ENCODE measurements around the gene CYB5RL. TPM values are rescaled to one million over a fixed set of nuclear protein-coding genes. Genes with fewer than 3 reads are reported as not detected.

CYB5RL gene
- total RNA-seq, 1 donor from 2014 or later = 6.7 TPM

- Mint-ChIP-seq H3K36me3 (ENCODE audit: low read depth, unreplicated experiment) (no peaks in the 10 kb centered on the region), H3K9me3 (ENCODE audit: unreplicated experiment) (no peaks in the 10 kb centered on the region), H3K27me3 (ENCODE audit: unreplicated experiment) (no peaks in the 10 kb centered on the region), H3K4me3 (ENCODE audit: unreplicated experiment) (no peak overlapping the region), H3K27ac (ENCODE audit: unreplicated experiment) (no peak overlapping the region), H3K4me1 (ENCODE audit: unreplicated experiment) (peaks cover 21% of the 10 kb centered on the region)
- no peak for TF ChIP-seq CTCF (IDR thresholded peaks at IDR 0.05; ENCODE audit: unreplicated experiment)
- DNase-seq (ENCODE audit: low spot score) = no peak
Observed at GRCh38 chr1:54151013-54151412, 48.8 kb downstream of the CYB5RL start.

Other genes with a start within 250 kb of the CYB5RL start
- not detected for gene LDLRAD1, start 181.8 kb downstream of the CYB5RL start, total RNA-seq (ENCODE audit: unreplicated experiment)
- 195 TPM for gene TMEM59, start 146.8 kb downstream of the CYB5RL start, total RNA-seq (ENCODE audit: unreplicated experiment)
- 6.3 TPM for gene TCEANC2, start 146.4 kb downstream of the CYB5RL start, total RNA-seq (ENCODE audit: unreplicated experiment)
- 0.36 TPM for gene CDCP2, start 47.0 kb downstream of the CYB5RL start, total RNA-seq (ENCODE audit: unreplicated experiment)
- 63.1 TPM for gene MRPL37, start 137 bp upstream of the CYB5RL start, total RNA-seq (ENCODE audit: unreplicated experiment)
- gene SSBP3, start 206.4 kb upstream of the CYB5RL start, total RNA-seq (ENCODE audit: unreplicated experiment) = 142 TPM

Data from endothelial cell (in vitro differentiated cells).